Retina (tissue), 1 donor: ENCODE measurements around the gene TSC22D1.

Source experiments
- DNase-seq: peaks from one replicate; pipeline ENCODE4 v3.0.0-alpha.2; 2016

Gene TSC22D1

GRCh38 chr13:44401577-44401976 is 174.6 kb downstream of the TSC22D1 start:
- no peak for DNase-seq

GRCh38 chr13:44400736-44401135 is 175.4 kb downstream of the TSC22D1 start:
- DNase-seq = no peak

- DNase-seq = no peak
Measured at GRCh38 chr13:44399074-44399473, 177.1 kb downstream of the TSC22D1 start.

- DNase-seq = no peak
Measured at GRCh38 chr13:44398606-44399005, 177.5 kb downstream of the TSC22D1 start.

- no peak for DNase-seq
Measured at GRCh38 chr13:44397766-44398223, 178.3 kb downstream of the TSC22D1 start.

- DNase-seq = peak; percentile 86
Measured at GRCh38 chr13:44396701-44397580, 179.2 kb downstream of the TSC22D1 start.

GRCh38 chr13:44395976-44396694 is 180.0 kb downstream of the TSC22D1 start:
- no peak for DNase-seq

GRCh38 chr13:44394658-44395057 is 181.5 kb downstream of the TSC22D1 start:
- no peak for DNase-seq

GRCh38 chr13:44393391-44393790 is 182.7 kb downstream of the TSC22D1 start:
- no peak for DNase-seq

GRCh38 chr13:44389876-44390275 is 186.3 kb downstream of the TSC22D1 start:
- no peak for DNase-seq

- no peak for DNase-seq
Measured at GRCh38 chr13:44389060-44389666, 187.0 kb downstream of the TSC22D1 start.

GRCh38 chr13:44388427-44389059 is 187.6 kb downstream of the TSC22D1 start:
- DNase-seq = peak; percentile 71

GRCh38 chr13:44386913-44387556 is 189.1 kb downstream of the TSC22D1 start:
- DNase-seq = no peak

GRCh38 chr13:44385847-44386246 is 190.3 kb downstream of the TSC22D1 start:
- no peak for DNase-seq

- DNase-seq = no peak
Measured at GRCh38 chr13:44385401-44385800, 190.7 kb downstream of the TSC22D1 start.

- DNase-seq = no peak
Measured at GRCh38 chr13:44384778-44385177, 191.4 kb downstream of the TSC22D1 start.

- DNase-seq = no peak
Measured at GRCh38 chr13:44383945-44384344, 192.2 kb downstream of the TSC22D1 start.

GRCh38 chr13:44382635-44383145 is 193.4 kb downstream of the TSC22D1 start:
- DNase-seq = no peak
